GM23248 (cell line): ENCODE data around the gene RFTN1.

Experiments
- EZH2 ChIP-seq: fragments of 200-600 bp; sonication (generic); IDR thresholded peaks from 2 replicates; pipeline ENCODE4 v1.6.1; 2018; ENCODE audit warnings: antibody characterized with exemption, mild to moderate bottlenecking; ENCODE audit not compliant: insufficient read depth, poor library complexity, severe bottlenecking
- EZH2phosphoT487 ChIP-seq: fragments of 200-600 bp; sonication (generic); IDR thresholded peaks from 2 replicates; pipeline ENCODE4 v1.6.1; 2018; ENCODE audit warnings: antibody characterized with exemption, moderate library complexity, mild to moderate bottlenecking, low read depth; ENCODE audit not compliant: insufficient read depth

DNA sequence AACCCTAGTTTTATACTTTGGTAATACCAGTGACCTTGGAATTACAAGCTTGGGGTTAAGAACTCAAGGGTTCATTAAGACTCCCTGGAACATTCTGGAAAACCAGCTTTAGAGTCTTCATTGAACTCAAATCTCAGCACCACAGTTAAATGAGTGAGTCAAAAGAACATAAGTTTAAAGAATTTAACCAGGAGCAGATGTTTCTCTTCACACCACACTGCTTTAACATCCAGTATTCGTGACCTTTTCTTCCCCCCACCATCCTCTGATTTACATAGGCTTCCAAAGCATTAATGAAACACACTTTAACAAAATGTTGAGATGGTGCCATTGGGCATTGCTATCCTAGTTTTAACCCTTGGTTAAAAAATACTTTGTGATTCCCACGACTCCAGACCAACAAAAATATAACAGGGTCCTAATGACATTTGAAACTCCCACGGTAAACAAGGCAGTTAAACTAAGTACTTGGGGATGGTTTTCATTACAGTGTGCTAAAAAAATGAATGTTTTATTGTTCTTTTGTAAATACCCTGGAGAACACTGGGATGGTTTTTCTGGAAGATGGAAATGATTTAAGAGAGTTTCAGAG is 124.6 kb downstream of the RFTN1 start:
- no peak for TF ChIP-seq EZH2
- no peak for TF ChIP-seq EZH2phosphoT487
